GM21381 (cell line): ENCODE data around the gene ZNF526.

ENCODE experiments used
- ATAC-seq: cut with Tn5 transposase; IDR thresholded peaks from one replicate; pipeline ENCODE4 v1.9.1; 2021; ENCODE audit warnings: mild to moderate bottlenecking, moderate library complexity; ENCODE audit not compliant: unreplicated experiment

The ZNF526 gene

DNA sequence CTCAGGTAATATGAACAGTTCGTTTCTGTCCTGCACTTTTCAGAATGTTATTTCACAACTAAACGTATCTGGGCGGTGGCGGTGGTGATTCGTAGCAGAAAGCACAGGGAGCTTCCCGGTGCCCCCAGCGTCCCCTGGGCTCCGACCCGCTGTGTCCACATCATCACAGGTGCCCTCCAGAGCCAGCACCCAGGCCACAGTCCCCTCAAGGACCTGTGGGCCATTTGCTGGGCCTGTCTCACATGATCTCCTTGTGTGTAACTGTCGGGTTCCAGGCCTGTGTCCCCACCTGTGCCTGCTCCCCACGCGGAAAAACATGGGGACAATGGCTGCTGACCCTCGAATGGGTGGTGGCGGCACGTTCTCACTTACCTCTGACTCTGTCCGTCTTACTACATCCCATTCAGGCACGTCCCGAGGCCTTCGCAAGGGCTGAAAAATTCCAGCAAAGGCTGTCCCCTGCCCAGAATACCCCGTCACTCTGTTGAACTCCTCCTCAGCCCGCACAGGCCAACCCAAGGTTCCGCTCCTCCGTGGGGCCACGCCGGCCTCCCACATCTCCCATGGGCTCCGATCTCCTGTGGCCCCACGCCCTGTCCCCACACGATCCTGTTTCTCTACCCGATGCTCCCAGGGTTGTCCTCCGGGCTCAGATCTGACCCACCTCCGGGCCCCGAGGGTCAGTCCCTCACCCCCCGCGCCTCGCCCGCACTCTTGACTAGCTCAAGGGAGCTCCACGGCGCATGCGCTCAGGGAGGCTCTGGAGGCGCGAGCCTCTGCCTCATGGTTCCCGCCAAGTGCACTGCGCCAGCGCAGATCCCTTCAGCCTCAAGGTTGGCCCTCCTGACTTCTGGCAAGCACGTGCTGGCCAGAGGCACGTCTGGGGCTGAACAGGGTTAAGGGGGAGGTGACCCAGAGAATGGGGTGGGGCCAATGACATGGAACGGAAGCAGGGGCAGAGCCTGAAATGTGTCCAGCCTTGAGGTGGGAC lies 23.8 kb upstream of the ZNF526 start:
- ATAC-seq, result no peak

DNA sequence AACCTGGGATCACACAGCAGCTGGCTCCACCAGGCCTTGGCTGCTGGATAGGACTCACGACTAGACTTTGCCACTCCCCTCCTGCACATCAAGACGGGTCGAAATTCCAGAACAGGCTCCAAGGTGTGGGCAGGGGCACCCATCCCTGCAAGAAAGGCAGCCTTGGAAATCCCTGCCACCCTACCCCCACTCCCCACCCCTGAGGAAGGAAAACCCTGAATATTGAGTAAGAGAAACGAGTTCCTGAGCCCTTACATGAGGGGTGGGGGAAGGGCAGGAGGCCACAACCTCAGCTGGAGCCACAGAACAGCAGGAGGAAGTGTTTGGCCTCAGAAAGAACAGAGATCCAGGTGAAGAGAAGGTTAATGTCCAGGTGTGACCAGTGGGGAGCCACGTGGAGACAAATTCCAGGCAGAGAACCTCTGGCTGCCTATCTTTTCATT lies 22.7 kb upstream of the ZNF526 start:
- ATAC-seq, result no peak

DNA sequence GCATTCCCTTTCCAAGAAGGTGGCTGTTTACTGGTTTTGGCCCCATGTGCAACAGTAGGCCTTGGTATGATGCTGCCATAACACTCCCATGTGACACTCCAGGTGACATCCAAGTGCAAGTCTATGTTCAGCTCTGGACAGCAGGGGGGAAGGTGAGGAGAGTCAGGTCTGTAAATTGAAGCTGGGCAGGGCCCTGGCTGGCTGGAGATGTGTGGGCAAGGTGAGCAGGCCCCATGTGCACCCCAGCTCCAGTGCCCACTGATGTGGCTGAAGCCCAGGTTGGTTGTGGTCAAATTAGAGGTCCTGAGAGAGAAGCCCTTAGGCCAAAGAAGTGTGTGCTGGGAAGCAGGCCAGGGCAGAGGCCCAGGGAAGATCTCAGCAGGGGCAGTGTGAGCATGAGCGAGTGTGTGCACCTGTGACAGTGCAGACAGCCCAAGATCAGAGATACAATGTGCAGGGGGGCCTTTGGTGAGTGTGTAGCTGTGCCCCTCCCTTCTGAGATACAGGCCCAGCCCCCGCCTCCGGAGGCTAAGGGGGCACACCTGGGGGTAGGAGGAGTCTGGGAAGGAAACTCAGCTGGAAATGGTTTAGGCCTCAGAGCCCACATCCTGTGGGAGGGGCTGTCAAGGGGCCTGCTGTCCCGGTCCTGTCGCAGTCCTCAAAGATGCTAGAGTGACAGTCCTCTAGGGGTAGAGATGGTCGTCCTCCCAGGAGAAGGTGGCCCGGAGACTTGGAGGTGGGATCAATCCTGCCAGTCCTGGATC lies 21.3 kb upstream of the ZNF526 start:
- ATAC-seq, result peak; percentile 44

DNA sequence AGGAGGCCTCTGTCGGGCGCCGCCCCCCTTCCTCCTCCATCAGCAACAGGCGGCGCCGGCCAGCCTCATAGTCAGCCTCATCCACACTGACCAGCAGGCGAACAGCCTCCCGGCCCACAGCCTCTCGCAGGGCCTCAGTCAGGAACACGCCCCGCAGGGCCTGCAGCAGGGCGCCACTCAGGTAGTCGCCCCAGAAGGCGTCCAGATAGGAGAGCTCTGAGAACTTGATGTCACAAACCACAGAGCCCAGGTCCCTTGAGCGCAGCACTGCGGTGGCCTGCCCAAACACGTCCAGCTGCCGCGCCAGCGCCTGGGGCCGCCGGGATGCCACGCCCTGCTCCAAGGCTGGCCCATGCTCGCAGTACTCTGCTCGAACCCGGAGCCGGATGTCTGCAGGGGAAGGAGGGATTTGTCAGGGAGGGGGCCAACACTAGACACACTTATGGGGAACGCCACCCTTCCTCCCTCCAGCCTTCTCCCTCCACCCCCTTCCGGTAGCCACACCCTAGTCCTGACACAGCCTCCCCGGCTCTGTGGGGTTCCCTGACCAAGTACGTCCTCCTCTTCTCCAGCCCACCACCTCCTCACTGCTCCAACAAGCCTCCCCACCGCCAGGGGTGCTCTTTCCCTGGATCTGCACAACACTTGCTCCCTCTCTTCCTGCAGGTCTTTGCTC lies 20.5 kb upstream of the ZNF526 start:
- peak; percentile 41 for ATAC-seq

DNA sequence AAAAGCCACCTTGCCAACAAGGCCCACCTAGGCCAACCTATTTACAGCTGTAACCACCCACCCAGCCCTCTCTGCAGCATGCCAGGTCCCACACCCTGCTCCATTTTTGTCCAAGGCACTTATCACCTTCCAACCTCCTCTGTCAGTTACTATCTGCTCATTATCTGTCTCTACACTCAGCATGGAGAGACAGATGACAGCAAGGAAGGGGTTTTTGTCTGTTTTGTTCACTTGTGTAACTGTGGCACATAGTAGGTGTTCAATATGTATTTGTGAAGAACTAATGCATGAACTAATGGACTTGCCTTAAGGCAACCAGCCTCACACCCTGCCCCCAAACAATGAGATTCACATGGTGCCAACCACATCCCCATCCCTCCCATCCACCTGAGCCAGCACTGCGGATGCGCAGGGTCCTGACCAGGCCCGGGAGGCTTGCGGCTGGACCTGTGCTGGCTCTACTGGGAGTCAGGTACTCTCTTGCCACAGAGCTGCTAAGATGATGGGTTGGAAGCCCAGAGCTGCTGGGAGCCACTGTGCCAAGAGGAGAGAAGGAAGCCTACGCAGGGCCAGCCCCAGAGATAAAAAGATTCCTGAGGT lies 19.9 kb upstream of the ZNF526 start:
- ATAC-seq, result no peak

DNA sequence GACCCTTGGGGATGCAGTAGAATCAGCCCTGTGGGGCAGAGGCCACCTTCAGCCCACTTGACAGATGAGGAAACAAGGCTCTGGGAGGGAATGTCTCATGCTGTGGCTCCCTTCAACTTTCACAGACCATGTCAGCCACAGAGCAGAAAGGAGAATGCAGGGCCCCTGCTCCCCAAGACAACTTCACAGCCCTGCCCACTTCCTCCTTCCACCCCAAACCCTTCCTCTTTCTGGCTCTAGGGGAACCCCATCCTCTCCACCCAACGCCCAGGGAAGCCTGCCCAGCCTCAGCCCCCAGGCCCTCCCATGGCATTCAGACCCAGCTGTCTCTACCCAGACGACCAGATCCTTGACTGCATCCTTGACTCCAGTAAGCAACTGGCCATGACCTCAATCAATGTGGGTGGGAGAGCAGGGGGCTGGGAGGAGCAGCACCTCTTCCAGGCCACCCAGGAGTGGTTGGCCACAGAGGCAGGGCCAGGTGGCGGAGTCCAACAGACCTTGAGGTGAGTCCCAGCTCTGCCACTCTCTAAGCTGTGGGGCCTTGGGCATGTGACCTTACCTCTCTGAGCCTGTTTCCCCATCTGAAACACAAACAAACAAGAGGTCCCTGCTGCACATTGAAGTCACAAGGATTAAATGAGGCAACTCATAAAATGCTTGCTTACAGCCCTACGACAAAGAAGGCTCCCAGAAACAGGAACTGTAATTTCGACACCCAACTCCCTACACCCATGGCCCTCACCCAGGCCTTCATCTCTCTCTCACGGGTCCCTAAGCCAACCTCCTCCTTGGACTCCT lies 18.4 kb upstream of the ZNF526 start:
- no peak for ATAC-seq

DNA sequence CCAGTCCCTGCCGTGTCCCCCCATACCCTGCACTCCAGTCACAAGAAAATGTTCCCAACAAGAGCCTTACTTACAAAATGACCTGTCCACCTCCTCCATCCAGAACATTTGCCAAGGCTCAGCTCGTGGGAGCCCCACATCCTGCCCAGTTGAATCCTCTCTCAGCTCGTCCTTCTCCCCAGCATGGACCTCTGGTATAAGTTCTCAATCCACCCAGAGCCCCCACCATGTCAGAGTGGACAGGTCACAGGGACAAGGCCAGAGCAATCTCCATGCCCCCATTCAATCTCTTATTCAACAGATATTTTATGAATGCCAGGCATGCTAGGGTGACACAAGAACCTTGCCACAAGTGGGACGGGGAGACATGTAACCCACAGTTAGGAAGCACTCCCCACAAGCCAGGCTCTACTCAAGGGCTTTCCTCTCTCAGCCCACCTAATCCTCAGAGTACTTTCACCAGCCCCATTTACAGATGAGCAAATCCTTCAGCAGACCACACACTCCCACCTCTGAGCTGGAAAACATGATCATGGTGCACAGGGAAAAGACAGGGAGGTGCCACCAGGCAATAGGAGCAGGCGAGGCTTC lies 17.7 kb upstream of the ZNF526 start:
- no peak for ATAC-seq

DNA sequence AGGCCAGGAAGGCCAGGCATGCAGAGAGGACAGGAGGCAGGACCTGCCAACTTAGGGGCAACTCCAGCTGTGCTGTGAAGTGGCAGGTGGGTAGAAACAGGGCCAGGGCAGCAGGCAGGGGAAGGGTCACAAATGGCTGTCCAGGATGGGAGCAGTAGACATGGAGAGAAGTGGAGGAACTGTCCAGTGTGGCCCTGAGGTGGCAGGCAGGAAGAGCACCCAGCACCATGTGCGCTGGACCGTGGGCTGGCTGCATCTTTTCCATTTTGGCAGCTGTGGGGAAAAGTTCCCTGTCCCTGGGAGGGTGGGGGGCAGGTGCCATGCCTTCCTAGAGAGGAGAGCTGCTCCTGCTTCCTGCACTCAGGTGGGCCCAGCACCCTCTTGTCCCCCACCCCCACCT lies 16.4 kb upstream of the ZNF526 start:
- no peak for ATAC-seq

DNA sequence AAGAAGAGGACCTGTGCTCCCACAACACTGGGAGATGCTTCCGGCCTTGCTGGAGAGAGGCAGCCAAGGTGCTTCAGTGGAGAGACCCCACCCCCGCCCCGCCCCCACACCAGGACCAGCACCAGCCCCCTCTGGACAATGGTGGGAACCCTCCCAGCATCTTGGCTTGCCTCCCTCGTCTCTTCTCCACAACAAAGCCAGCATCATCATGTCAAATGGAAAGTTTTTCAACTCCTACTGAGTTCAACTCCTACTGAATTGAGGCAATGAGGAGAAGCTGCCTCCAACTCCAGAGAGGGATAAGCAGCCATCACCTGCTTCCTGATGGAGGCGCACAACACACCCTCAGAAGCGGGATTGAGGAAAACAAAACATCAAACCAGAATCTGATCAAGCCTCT lies 15.4 kb upstream of the ZNF526 start:
- ATAC-seq, result no peak

DNA sequence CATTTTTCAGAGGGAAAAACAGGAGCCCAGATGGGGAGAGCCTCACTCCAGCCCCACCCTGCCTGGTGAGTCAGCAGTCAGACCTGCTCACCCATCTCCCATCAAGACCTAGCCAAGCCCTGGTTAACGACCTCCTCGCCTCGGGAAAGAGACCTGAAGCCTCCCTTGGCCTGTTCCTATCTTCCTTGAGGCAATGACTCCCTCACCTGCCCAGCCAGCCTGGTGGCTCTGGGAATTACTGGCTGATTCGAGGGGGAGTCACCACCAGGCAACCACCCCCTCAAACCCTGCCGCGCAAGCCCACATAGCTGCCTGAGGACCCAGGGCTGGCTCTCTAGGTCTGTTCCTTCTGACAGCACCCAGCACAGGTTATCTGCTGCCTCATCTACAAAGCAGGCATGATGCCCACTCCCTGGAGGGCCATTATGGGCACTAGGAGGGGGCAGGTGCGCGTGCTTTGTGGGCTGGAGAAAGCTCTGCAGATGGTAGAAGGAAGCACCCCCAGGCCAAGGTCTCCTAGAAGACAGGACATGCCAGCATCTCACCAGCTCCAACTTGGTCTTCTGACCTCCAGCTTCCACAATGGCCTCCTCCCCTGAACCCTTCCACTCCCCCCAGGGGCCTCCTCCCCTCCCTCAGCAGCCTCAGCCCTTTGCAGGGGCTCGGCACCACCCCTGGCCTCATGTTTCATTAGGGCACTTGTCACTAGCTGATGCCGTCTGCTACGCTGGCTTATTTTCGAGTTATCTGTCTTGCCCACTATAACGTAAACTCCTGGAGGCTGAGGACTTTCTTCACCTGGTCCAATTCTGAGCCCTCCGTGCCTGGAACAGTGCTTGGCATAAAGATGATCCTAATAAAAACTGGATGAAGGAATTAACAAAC lies 13.0 kb upstream of the ZNF526 start:
- ATAC-seq, result no peak

DNA sequence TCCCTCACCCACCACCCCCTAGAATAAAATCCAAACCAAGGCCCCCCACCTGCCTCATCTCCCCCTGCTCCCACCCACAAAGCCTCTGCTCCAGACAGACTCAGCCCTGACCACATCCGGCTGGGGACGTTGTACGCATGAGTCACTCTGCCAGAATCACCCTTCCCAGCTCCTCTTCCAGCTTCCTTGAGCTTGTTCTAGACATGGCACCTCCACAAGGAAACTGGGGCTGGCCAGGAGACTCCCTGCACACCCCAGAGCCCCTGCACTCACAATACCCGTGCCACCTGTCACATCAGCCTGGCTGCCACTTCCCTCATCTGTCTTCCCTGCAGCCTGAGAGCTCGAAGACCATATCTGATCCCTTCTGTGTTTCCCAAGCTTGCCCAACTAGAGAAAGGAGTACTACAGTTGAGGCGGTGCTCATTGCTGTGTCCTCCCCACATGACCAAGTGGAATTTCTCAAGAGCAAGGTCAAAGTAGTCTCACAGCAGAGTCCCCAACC lies 12.3 kb upstream of the ZNF526 start:
- no peak for ATAC-seq

DNA sequence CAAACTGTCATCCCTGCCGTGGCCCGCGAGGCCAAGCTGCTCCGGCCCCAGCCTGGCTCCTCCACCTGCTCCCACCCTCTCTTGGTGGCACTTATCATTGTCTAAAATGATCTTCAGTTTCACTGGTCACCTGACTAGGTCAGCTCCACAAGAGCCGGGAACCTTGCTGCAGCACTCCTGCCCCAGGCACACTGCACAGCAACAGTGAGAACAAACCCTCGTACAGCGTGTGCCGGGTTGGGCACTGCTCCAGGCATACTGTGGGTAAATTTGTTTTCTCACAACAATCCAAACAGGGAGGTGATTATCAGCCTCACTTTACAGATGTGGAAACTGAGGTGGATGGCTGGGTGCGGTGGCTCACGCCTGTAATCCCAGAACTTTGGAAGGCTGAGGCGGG lies 11.5 kb upstream of the ZNF526 start:
- no peak for ATAC-seq

DNA sequence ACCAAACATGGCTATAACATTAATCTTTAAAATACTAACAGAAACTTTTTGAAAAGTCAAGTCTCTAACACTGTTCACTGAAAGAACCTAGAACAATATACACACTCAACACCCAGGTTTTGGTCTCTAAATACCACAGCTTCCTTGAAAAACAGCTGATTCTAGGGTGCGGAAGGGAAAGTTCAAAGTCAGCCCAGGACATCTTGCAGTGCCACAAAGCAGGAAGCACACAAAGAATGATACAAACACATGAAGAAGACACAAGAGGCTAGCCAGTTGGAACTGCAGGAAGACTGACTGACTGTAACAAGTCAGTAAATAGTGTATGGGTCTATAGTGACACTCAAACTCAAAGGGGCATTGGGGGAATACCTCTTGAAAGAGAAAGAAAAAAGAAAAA lies 7.2 kb upstream of the ZNF526 start:
- no peak for ATAC-seq

DNA sequence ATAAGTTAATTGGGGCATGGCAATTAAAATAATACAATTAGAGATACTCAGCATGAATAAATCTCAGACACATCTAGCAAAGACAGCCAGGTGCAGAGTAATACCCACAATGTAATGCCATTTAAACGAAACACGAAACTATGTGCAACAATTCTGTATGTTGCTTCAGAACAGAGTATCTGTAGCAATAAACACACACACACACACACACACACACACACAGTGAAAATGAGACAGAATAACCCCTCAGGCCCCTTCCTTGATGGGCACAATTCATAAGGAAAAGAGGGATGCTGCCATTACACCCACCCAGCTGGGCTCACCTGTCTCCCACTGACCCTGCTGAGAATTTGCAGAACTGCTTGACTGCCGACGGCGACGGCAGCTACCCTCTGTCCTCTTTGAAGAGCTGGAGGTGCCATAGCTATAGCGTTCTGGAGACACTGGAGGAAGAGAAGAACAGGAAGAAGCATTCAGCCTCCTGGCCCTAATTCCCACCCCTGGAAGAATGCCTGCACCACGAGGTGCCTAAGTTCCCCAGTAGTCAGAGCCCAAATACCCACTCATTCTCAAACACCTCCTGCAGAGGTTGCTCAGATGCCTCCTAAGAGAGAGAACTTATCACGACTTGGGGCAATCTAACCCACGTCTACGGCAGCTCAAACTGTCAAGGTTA lies 5.2 kb upstream of the ZNF526 start:
- ATAC-seq, result no peak

DNA sequence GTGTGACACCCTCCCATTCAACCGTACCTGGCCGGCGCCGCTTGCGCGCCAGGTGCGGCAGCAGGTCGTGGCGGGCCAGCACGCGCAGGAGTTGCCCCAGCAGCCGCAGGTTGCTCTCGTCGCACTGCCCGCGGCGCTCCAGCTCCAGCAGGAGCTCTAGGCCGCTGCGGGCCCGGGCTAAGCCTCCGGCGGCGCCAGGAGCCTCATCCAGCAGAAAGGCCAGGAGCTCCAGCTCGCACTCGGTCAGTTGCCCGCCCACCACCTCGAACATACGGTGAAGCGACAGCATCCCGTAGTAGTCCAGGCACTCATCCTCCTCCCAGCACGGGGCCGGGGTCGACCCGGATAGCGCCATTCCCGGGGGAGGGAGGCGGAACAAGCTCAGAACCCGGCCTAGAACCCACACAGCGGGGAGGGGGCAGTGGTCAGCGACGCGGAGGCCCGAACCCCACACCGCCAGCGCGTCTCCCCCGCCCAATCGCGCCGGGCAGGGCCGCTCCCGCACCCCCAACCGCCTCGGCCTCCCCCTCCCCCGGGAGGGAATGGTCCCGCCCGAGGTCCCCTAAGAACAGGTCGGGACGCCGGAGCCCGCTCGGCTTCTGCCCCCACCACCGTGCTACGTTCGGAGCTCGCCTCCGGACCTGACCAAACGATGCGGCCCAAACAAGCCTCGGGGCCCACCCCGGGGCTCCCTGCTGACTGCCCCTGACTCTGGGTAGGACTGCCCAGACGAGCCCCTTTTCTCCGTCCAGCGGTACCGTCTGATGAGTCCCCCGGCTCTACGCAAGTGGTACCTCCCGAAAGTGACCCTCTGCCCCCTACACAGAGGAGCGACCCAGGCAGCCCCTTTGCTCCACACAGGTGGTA lies 3.2 kb upstream of the ZNF526 start:
- ATAC-seq, result no peak

DNA sequence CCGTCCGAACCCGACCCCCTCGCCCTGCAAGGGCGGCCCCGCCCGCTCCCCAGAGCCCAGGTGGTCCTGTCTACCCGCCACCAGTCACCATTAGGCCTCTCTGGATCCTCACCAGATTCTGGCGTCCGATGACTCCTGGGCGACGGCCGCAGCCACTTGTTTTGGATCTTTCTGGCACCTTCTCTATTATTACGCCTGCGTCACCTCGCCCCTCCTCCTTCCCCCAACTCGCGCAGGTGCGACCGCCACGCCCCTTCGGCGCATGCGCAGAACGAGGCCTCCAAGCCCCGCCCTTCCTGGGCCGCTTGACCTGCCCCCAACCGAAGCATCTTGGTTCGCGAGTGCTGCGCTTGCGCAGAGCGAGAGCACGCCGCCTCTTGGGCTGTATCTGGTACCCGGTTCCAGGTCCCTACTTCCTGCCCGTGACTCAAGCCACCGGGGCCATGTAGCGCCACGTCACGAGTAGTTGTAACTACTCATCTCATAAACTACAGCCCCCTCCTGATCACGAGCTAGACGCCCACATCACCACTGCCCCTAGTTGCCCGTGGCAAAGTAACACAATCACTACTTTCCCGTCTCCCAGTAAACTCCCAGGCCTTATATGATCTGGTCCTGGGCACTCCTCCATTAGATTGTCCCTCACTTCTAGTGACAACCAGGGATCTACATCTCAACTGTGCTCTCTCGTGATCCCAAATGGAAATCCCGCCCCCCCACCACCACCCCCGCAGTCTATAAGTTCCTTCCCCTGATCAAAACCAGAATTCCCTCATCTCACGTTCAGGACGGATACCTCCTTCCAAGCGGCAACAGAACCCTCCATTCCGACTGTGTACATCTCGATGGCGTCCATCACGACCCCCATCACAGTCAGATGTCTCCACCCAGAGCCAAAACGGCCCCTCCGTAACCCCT lies 2.3 kb upstream of the ZNF526 start, which contains the start of gene DEDD2:
Gene DEDD2 (minus strand): TSS at position 158 of the 918 bp plus-strand sequence. CDS start 670 bp downstream, outside the sequence.
- peak; percentile 64 for ATAC-seq
